GM08714 (cell line): Measurements from ENCODE around the gene COMP.

ENCODE experiments used
- H3K4me3 ChIP-seq: fragments of 200-500 bp; sonication (Bioruptor generic); 2 replicates; pipeline ENCODE4 v1.5.1; 2014; ENCODE audit warnings: mild to moderate bottlenecking, low read length, inconsistent platforms
- ZNF274 ChIP-seq: IDR thresholded peaks from 2 replicates; pipeline ENCODE4 v1.6.1; 2012; ENCODE audit warnings: mild to moderate bottlenecking, low read depth, low read length

The COMP gene

GRCh38 chr19:18782559-18783225 lies 8.4 kb downstream of the COMP start:
- TF ChIP-seq ZNF274: no peak

GRCh38 chr19:18781885-18782527 lies 9.1 kb downstream of the COMP start:
- TF ChIP-seq ZNF274: no peak
- H3K4me3 ChIP-seq: no peak overlapping the region

More at GRCh38 chr19:18782559-18783225, 8.4 kb downstream of the COMP start:
- H3K4me3 ChIP-seq: no peak overlapping the region

DNA sequence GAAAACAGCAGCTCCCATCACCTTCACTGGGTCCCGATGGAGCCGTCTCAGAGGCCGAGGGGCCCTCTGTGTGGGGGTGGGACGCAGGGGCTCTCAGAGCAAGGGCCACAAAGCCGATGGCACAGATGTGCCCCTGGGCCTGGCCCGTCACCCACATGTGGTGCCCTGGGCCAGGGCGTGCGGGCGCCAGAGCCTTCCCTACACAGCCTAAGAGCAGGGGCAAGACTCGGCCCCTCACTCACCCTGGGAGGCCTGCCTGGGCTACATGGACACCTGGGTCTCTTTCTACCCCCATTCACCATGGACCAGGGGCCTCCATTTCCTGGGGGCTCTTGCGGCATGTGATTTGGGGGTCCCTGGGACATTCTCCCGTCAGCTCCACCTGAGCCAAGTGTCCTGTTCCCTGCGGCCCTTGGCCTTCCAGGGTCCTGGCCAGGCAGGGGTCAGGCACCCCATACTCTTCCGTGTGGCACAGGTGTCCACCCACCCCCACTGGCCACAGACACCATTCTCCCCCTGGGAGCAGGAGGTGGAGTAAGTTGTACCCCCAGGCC lies 10.0 kb downstream of the COMP start:
- H3K4me3 ChIP-seq: no peak overlapping the region
- TF ChIP-seq ZNF274: no peak

DNA sequence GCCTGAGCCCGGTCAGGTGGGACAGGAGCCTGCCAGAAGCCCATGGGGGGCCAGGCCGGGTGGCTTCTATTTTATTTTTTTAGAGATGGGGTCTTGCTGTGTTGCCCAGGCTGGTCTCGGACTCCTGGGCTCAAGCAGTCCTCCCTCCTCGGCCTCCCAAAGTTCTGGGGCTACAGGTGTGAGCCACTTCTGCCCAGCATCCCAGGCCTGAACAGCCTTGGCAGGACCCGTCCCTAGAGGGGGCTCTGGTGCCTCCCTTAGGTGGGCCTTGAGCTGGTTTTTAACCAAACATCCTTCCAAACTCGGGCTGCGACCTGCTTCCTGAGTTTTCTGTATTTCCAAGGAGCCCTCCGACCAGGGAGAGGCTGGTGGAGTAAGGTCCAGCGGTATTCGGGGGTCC lies 10.5 kb downstream of the COMP start:
- TF ChIP-seq ZNF274: no peak
- H3K4me3 ChIP-seq: no peak overlapping the region

DNA sequence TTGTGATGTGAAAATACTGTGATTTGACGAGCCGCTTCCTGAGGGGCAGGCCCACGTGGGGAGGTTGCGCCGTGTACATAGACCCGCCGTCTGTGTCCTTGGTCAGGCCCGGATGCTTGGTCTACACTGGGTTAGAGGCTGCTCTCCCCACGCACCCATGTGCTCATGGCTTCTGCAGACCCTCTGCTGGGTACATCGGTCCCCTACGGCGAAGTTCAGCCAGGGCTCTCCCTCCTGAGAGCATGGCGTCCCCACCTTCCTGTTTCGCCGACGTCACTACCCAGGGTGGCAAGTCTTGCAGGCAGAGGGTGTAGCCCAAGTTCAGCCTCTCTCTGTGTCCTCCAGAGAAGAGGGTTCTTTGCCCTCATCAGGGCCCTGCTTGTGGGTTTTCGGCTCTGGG lies 11.0 kb downstream of the COMP start:
- no peak overlapping the region for H3K4me3 ChIP-seq
- no peak for TF ChIP-seq ZNF274

DNA sequence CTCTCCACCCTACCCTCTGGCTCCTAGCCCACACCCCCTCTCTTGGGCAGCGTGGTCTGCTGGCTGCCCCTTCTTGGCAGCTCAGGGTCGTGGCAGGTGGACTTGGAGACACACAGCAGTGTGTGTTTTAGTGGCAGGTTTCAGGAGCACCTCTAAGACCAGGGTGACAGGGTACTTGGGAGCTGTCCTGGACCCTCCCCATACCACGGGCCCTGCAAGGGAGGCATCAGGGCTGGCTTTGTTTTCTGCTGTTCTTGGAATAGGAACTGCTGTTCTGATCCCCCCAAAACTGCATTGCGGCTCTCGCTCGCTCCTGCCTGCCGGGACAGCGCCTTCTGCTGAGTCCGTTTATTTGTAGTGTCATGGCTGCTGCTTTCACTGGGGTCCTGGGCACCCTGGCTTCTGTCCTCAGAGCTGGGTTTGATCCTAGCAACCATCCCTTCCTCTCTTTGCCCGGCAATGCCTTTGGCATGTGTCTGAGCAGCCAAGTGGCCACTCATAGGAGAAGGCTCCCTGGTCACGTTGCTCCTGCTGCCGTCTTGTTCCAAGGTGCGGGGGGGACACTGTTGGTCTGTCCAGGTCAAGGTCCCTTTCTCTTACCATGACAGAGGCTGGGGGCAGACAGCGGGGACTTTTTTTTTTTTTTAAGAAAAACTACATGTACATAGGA lies 12.1 kb downstream of the COMP start:
- no peak for TF ChIP-seq ZNF274
- H3K4me3 ChIP-seq: no peak overlapping the region

GRCh38 chr19:18778076-18778389 lies 13.1 kb downstream of the COMP start:
- TF ChIP-seq ZNF274: no peak
- H3K4me3 ChIP-seq: no peak overlapping the region

DNA sequence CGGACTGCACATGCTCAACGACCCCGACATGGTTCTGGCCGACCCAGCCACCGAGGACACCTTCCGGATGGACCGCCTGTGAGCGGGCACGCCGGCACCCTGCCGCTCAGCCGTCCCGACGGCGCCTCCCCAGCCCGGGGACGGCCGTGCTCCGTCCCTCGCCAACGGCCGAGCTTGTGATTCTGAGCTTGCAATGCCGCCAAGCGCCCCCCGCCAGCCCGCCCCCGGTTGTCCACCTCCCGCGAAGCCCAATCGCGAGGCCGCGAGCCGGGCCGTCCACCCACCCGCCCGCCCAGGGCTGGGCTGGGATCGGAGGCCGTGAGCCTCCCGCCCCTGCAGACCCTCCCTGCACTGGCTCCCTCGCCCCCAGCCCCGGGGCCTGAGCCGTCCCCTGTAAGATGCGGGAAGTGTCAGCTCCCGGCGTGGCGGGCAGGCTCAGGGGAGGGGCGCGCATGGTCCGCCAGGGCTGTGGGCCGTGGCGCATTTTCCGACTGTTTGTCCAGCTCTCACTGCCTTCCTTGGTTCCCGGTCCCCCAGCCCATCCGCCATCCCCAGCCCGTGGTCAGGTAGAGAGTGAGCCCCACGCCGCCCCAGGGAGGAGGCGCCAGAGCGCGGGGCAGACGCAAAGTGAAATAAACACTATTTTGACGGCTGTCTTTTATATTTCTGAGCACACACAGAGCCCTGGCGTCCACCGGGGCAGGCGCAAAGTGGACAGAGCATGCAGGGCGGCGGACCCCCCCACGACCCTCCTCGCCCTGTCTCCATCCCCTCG lies 13.6 kb downstream of the COMP start:
- no peak for TF ChIP-seq ZNF274
- H3K4me3 ChIP-seq: no peak overlapping the region

GRCh38 chr19:18776736-18777135 lies 14.4 kb downstream of the COMP start:
- no peak overlapping the region for H3K4me3 ChIP-seq
- no peak for TF ChIP-seq ZNF274

- no peak for TF ChIP-seq ZNF274
- H3K4me3 ChIP-seq: no peak overlapping the region
Observed at GRCh38 chr19:18776288-18776594, 14.9 kb downstream of the COMP start.

GRCh38 chr19:18775586-18776287 lies 15.4 kb downstream of the COMP start:
- TF ChIP-seq ZNF274: no peak

DNA sequence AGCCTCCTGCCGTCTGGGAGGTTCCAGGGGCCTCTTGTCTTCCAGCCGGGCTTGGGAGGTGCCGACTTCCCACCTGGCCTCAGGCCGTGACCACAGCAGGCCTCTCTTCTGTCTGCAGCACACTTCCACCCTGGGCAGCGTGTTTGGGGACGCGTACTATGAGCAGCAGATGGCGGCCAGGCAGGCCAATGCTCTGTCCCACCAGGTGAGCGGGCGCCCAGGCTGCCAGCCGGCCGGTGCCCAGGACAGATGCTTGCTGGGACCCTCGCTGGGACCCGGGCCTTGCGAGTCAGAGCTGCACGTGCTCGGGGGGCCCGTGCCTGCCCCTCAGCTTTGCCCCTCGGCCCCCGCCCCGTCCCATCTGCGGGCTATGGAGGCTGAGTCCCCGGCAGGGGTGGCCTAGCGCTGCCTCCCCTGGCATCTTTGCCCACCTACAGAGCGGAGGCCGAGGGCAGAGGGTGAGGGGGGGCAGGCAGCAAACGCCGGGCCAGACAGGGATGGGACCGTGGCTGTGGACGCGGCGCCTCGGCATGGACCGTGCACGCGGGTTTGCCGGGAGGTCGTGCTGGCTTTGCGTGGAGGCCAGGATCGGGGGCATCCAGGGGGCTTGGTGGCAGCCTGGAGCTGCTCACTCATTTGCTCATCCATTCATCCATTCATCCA lies 16.2 kb downstream of the COMP start:
- no peak for TF ChIP-seq ZNF274
- no peak overlapping the region for H3K4me3 ChIP-seq

More at GRCh38 chr19:18775586-18776287, 15.4 kb downstream of the COMP start:
- H3K4me3 ChIP-seq: no peak overlapping the region

- H3K4me3 ChIP-seq: no peak overlapping the region
- TF ChIP-seq ZNF274: no peak
Observed at GRCh38 chr19:18774107-18774506, 17.0 kb downstream of the COMP start.
